A549 (cell line): Measurements from ENCODE around the gene AFF3. TPM values are rescaled to one million over a fixed set of nuclear protein-coding genes. Genes with fewer than 3 reads are reported as not detected.

ENCODE experiments used
- ATAC-seq, 2 experiments: fragments of 200-7000 bp in 1 of 2; fragments of >200 bp in 1 of 2; cut with Nextera tagmentation in 1 of 2; cut with Tn5 transposase in 1 of 2; 3 replicates each; pipeline versions ENCODE4 v1.8.0 to v1.9.1; 2018 to 2020; ENCODE audit warnings: mild to moderate bottlenecking in 1 of 2, moderate library complexity in 1 of 2
- CTCF ChIA-PET: fragments of 300-600 bp; sonication (Branson Sonifier 250); formaldehyde crosslinking; extraction: SDS; loops from one replicate; lab custom pipeline; 2021; ENCODE audit warnings: antibody characterized with exemption, inconsistent platforms; lab: Yijun Ruan, JAX
- POLR2A ChIA-PET: fragments of 350-600 bp; formaldehyde crosslinking; extraction: SDS; loops from one replicate; lab custom pipeline; 2021; ENCODE audit warnings: antibody characterized with exemption, inconsistent platforms; lab: Yijun Ruan, JAX
- DNase-seq, 2 experiments: peaks; one replicate each; pipeline versions ENCODE4 v3.0.0 to v3.0.0-alpha.2; 2011 to 2016; ENCODE audit warnings: low read depth in 1 of 2, low spot score in 1 of 2
- FAIRE-seq: peaks from 2 replicates; lab custom pipeline; 2011; peaks lifted over from hg19 to GRCh38; lab: Jason Lieb, UNC
- H3K27ac ChIP-seq, 2 experiments: fragments of >200 bp; sonication (Bioruptor Twin); formaldehyde crosslinking; 3 replicates each; pipeline ENCODE4 v1.5.1; 2016 to 2017
- H3K4me1 ChIP-seq: fragments of >200 bp; sonication (Bioruptor Twin); formaldehyde crosslinking; 3 replicates; pipeline ENCODE4 v1.6.1; 2016
- H3K4me2 ChIP-seq: fragments of >200 bp; sonication (Bioruptor Twin); formaldehyde crosslinking; 3 replicates; pipeline ENCODE4 v1.6.1; 2016
- H3K4me3 ChIP-seq: fragments of >200 bp; sonication (Bioruptor Twin); formaldehyde crosslinking; 3 replicates; pipeline ENCODE4 v1.5.1; 2016
- H3K9me3 ChIP-seq: fragments of >200 bp; sonication (Bioruptor Twin); formaldehyde crosslinking; 3 replicates; pipeline ENCODE4 v1.6.1; 2016
- CEBPB ChIP-seq, 2 experiments: fragments of >200 bp in 1 of 2; sonication (Bioruptor Twin) in 1 of 2; formaldehyde crosslinking in 1 of 2; IDR thresholded peaks; 2 replicates each; pipeline ENCODE4 v1.6.1; 2012 to 2016
- ESRRA ChIP-seq: fragments of 150-350 bp; IDR thresholded peaks from 2 replicates; pipeline ENCODE4 v1.6.1; 2014; ENCODE audit warnings: mild to moderate bottlenecking, low read length, borderline replicate concordance
- FOSB ChIP-seq: fragments of 250-450 bp; sonication (Bioruptor Pico); IDR thresholded peaks from 2 replicates; pipeline ENCODE4 v1.5.0; 2020; ENCODE audit warnings: mild to moderate bottlenecking, moderate library complexity
- FOSL2 ChIP-seq, 2 experiments: fragments of 450-650 bp in 1 of 2; fragments of >200 bp in 1 of 2; sonication (Bioruptor Twin) in 1 of 2; formaldehyde crosslinking; IDR thresholded peaks; 2 replicates each; pipeline versions ENCODE4 v1.5.0 to v1.6.1; 2016 to 2020; ENCODE audit warnings: mild to moderate bottlenecking in 1 of 2, moderate library complexity in 1 of 2
- HOXA7 ChIP-seq: fragments of 250-450 bp; sonication (Bioruptor Pico); IDR thresholded peaks from 2 replicates; pipeline ENCODE4 v1.5.0; 2020; ENCODE audit warnings: mild to moderate bottlenecking, moderate library complexity
- KDM1A ChIP-seq: fragments of 200-600 bp; sonication (generic); IDR thresholded peaks from 2 replicates; pipeline ENCODE4 v1.6.1; 2016; ENCODE audit warnings: low read depth, mild to moderate bottlenecking
- MYC ChIP-seq: IDR thresholded peaks from 2 replicates; pipeline ENCODE4 v1.6.1; 2012; ENCODE audit warnings: mild to moderate bottlenecking, inconsistent platforms, low read length, improper control_type of control experiment, borderline replicate concordance
- NPAS2 ChIP-seq: fragments of 250-450 bp; sonication (Bioruptor Pico); IDR thresholded peaks from 2 replicates; pipeline ENCODE4 v1.8.0; 2022; ENCODE audit warnings: mild to moderate bottlenecking, moderate library complexity, borderline replicate concordance
- PHF8 ChIP-seq: fragments of 200-600 bp; sonication (generic); IDR thresholded peaks from 2 replicates; pipeline ENCODE4 v1.6.1; 2016; ENCODE audit warnings: low read depth, mild to moderate bottlenecking, antibody characterized with exemption, moderate library complexity, borderline replicate concordance
- RAD21 ChIP-seq, 2 experiments: fragments of >200 bp in 1 of 2; sonication (Bioruptor Twin) in 1 of 2; formaldehyde crosslinking in 1 of 2; IDR thresholded peaks in 1 of 2; conservative IDR thresholded peaks in 1 of 2; 2 replicates in 1 of 2; 3 replicates in 1 of 2; pipeline ENCODE4 v1.6.1; 2012 to 2018; ENCODE audit warnings: inconsistent platforms in 1 of 2
- RCOR1 ChIP-seq: fragments of 150-350 bp; IDR thresholded peaks from 2 replicates; pipeline ENCODE4 v1.6.1; 2014; ENCODE audit warnings: antibody characterized with exemption, low read length, low read depth
- RNF2 ChIP-seq: fragments of 200-600 bp; sonication (generic); IDR thresholded peaks from 2 replicates; pipeline ENCODE4 v1.6.1; 2016; ENCODE audit warnings: low read depth, mild to moderate bottlenecking, antibody characterized with exemption, moderate library complexity, borderline replicate concordance
- ZSCAN20 ChIP-seq: fragments of 250-450 bp; sonication (Bioruptor Pico); IDR thresholded peaks from 2 replicates; pipeline ENCODE4 v1.8.0; 2022; ENCODE audit warnings: mild to moderate bottlenecking, moderate library complexity
- WGBS: methylation state at CpG from one replicate; pipeline ENCODE4 v1.1.6; 2017; ENCODE audit errors: missing lambda C conversion rate; 5-methylcytosine and 5-hydroxymethylcytosine counted together
- polyA plus RNA-seq, 4 experiments: library from polyadenylated mRNA; depleted of rRNA in 3 of 4; stranded (reverse); fragments of >200 nt; fragmentation: RNase III in 1 of 4; extraction: RNeasy Plus Mini Kit Qiagen cat#74134 plus additional on column Dnase treatment in 1 of 4; gene quantifications; 2 replicates in 3 of 4; 3 replicates in 1 of 4; pipeline ENCODE4 v1.2.3, GENCODE V29; 2011 to 2017
- TF ChIP-seq, protein P1 (sequence below): fragments of 150-350 bp; IDR thresholded peaks from 2 replicates; pipeline ENCODE4 v1.6.1; 2014; ENCODE audit warnings: low read depth, mild to moderate bottlenecking, low read length
- TF ChIP-seq, protein P2 (sequence below): fragments of 200-600 bp; sonication (generic); IDR thresholded peaks from 2 replicates; pipeline ENCODE4 v1.6.1; 2016; ENCODE audit warnings: antibody characterized with exemption, mild to moderate bottlenecking, moderate library complexity
- TF ChIP-seq, protein P3 (sequence below): fragments of 250-450 bp; sonication (Bioruptor Pico); IDR thresholded peaks from 2 replicates; pipeline ENCODE4 v1.5.0; 2021; ENCODE audit warnings: mild to moderate bottlenecking, moderate library complexity, borderline replicate concordance
- TF ChIP-seq, protein P4 (sequence below): fragments of >200 bp; sonication (Bioruptor Twin); formaldehyde crosslinking; IDR thresholded peaks from 3 replicates; pipeline ENCODE4 v1.5.1; 2016
- TF ChIP-seq, protein P5 (sequence below): IDR thresholded peaks from 2 replicates; pipeline ENCODE4 v1.6.1; 2012
- TF ChIP-seq, protein P6 (sequence below): IDR thresholded peaks from 2 replicates; pipeline ENCODE4 v1.6.1; 2012
- TF ChIP-seq, protein P7 (sequence below): fragments of >200 bp; sonication (Bioruptor Twin); formaldehyde crosslinking; IDR thresholded peaks from 2 replicates; pipeline ENCODE4 v1.6.1; 2016

AFF3 gene
- polyA plus RNA-seq, 2 of the 4 experiments (the other 2 are of a cell fraction), result not detected

DNA sequence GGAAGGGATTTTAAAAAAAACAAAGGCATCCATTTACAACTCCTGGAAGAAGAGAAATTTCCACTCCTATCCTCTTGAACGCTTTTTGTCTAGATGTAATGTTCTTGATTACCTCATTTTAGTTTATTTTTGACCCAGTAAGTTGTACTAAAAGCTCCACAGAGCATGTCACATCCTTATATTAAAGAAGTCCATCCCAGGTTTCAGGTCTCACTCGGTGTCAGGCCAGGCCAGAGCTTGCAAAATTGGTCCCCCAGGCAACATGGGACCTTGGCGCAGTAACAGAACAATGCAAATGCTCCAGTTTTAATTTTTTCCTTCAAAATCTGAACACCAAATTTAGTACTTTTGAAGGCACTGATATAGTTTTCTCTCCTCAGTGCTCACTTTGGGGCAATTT, 434.2 kb downstream of the AFF3 start:
- no peak overlapping the region for H3K4me2 ChIP-seq
- WGBS, result 35% methylated on average over 3 of the region's 3 CpGs
- no peak overlapping the region for H3K27ac ChIP-seq
- no peaks in the 10 kb centered on the region for H3K4me1 ChIP-seq
- TF ChIP-seq MYC, result no peak
- TF ChIP-seq, protein P1, sequence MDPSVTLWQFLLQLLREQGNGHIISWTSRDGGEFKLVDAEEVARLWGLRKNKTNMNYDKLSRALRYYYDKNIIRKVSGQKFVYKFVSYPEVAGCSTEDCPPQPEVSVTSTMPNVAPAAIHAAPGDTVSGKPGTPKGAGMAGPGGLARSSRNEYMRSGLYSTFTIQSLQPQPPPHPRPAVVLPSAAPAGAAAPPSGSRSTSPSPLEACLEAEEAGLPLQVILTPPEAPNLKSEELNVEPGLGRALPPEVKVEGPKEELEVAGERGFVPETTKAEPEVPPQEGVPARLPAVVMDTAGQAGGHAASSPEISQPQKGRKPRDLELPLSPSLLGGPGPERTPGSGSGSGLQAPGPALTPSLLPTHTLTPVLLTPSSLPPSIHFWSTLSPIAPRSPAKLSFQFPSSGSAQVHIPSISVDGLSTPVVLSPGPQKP, result no peak
- no peak for TF ChIP-seq FOSB (CRISPR knock-in tag)
- TF ChIP-seq, protein P2, sequence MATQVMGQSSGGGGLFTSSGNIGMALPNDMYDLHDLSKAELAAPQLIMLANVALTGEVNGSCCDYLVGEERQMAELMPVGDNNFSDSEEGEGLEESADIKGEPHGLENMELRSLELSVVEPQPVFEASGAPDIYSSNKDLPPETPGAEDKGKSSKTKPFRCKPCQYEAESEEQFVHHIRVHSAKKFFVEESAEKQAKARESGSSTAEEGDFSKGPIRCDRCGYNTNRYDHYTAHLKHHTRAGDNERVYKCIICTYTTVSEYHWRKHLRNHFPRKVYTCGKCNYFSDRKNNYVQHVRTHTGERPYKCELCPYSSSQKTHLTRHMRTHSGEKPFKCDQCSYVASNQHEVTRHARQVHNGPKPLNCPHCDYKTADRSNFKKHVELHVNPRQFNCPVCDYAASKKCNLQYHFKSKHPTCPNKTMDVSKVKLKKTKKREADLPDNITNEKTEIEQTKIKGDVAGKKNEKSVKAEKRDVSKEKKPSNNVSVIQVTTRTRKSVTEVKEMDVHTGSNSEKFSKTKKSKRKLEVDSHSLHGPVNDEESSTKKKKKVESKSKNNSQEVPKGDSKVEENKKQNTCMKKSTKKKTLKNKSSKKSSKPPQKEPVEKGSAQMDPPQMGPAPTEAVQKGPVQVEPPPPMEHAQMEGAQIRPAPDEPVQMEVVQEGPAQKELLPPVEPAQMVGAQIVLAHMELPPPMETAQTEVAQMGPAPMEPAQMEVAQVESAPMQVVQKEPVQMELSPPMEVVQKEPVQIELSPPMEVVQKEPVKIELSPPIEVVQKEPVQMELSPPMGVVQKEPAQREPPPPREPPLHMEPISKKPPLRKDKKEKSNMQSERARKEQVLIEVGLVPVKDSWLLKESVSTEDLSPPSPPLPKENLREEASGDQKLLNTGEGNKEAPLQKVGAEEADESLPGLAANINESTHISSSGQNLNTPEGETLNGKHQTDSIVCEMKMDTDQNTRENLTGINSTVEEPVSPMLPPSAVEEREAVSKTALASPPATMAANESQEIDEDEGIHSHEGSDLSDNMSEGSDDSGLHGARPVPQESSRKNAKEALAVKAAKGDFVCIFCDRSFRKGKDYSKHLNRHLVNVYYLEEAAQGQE, result no peak
- no peak for TF ChIP-seq KDM1A
- TF ChIP-seq CEBPB (IDR thresholded peaks at IDR 0.05), result no peak
- TF ChIP-seq, protein P3, sequence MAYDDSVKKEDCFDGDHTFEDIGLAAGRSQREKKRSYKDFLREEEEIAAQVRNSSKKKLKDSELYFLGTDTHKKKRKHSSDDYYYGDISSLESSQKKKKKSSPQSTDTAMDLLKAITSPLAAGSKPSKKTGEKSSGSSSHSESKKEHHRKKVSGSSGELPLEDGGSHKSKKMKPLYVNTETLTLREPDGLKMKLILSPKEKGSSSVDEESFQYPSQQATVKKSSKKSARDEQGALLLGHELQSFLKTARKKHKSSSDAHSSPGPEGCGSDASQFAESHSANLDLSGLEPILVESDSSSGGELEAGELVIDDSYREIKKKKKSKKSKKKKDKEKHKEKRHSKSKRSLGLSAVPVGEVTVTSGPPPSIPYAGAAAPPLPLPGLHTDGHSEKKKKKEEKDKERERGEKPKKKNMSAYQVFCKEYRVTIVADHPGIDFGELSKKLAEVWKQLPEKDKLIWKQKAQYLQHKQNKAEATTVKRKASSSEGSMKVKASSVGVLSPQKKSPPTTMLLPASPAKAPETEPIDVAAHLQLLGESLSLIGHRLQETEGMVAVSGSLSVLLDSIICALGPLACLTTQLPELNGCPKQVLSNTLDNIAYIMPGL, result no peak
- TF ChIP-seq, protein P4, sequence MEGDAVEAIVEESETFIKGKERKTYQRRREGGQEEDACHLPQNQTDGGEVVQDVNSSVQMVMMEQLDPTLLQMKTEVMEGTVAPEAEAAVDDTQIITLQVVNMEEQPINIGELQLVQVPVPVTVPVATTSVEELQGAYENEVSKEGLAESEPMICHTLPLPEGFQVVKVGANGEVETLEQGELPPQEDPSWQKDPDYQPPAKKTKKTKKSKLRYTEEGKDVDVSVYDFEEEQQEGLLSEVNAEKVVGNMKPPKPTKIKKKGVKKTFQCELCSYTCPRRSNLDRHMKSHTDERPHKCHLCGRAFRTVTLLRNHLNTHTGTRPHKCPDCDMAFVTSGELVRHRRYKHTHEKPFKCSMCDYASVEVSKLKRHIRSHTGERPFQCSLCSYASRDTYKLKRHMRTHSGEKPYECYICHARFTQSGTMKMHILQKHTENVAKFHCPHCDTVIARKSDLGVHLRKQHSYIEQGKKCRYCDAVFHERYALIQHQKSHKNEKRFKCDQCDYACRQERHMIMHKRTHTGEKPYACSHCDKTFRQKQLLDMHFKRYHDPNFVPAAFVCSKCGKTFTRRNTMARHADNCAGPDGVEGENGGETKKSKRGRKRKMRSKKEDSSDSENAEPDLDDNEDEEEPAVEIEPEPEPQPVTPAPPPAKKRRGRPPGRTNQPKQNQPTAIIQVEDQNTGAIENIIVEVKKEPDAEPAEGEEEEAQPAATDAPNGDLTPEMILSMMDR, result no peak
- TF ChIP-seq RCOR1, result no peak
- TF ChIP-seq HOXA7 (CRISPR knock-in tag), result no peak
- TF ChIP-seq, protein P5, sequence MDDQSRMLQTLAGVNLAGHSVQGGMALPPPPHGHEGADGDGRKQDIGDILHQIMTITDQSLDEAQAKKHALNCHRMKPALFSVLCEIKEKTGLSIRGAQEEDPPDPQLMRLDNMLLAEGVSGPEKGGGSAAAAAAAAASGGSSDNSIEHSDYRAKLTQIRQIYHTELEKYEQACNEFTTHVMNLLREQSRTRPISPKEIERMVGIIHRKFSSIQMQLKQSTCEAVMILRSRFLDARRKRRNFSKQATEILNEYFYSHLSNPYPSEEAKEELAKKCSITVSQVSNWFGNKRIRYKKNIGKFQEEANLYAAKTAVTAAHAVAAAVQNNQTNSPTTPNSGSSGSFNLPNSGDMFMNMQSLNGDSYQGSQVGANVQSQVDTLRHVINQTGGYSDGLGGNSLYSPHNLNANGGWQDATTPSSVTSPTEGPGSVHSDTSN, result no peak
- TF ChIP-seq RNF2, result no peak
- TF ChIP-seq ZSCAN20 (CRISPR knock-in tag), result no peak
- no peak for TF ChIP-seq PHF8
- TF ChIP-seq NPAS2 (CRISPR knock-in tag), result no peak
- TF ChIP-seq, protein P6, sequence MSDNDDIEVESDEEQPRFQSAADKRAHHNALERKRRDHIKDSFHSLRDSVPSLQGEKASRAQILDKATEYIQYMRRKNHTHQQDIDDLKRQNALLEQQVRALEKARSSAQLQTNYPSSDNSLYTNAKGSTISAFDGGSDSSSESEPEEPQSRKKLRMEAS, result no peak
- no peak for TF ChIP-seq ESRRA
- TF ChIP-seq, protein P7, sequence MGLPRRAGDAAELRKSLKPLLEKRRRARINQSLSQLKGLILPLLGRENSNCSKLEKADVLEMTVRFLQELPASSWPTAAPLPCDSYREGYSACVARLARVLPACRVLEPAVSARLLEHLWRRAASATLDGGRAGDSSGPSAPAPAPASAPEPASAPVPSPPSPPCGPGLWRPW, result no peak
- no peak for TF ChIP-seq RAD21 (conservative IDR thresholded peaks at IDR 0.05 in 1 of 2, IDR thresholded peaks at IDR 0.05 in 1 of 2)
- no peak for TF ChIP-seq FOSL2 (IDR thresholded peaks at IDR 0.05)
- no peak for TF ChIP-seq FOSL2 (CRISPR knock-in tag; IDR thresholded peaks at IDR 0.05)
- POLR2A ChIA-PET, result no interaction called here
- CTCF ChIA-PET, result no interaction called here
- FAIRE-seq (no peak), ATAC-seq (no peak), DNase-seq (no peak)
- H3K9me3 ChIP-seq, result no peaks in the 10 kb centered on the region
- H3K4me3 ChIP-seq, result no peak overlapping the region
